Measurements from ENCODE around the gene ATP9A. TPM values are rescaled to one million over a fixed set of nuclear protein-coding genes. Genes with fewer than 3 reads are reported as not detected.

The ATP9A gene
- polyA plus RNA-seq, 3 donors: 0.04 TPM; not detected in 2

DNA sequence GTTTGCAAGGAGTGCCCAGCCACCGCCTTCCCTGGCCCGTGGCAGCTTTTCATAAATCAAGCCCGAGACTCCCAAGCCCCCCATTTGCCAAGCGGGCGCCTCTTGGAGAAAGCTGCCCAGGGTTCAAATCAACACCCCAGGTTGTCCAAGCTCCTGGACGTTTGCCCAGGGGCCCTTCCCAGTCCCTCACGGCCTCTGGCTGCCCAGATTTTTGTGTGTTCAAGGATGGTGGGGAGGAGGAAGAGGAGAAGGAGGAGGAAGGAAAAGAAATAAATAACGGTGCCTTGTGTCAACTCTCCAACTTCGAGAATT lies 205.1 kb downstream of the ATP9A start:
- Histone ChIP-seq H3K9ac (ENCODE audit: insufficient read depth, low read length, poor library complexity, severe bottlenecking) (no peak overlapping the region), H3K27ac (ENCODE audit: low read depth in 1 of 2, low read length in 2 of 2) (no peak overlapping the region), H3K9me3 (replicated peaks in 1 of 2; ENCODE audit: control insufficient read depth in 1 of 2, insufficient read depth in 1 of 2, low read length in 2 of 2) (peaks cover 0 to 4% of the 10 kb centered on the region in 2 donors), H2AFZ (ENCODE audit: insufficient read depth, low read depth, low read length, poor library complexity, severe bottlenecking) (no peak overlapping the region), H3K36me3 (replicated peaks in 1 of 2; ENCODE audit: control insufficient read depth in 1 of 2, insufficient read depth in 2 of 2, low read length in 2 of 2) (no peaks in the 10 kb centered on the region), H3K4me1 (ENCODE audit: control insufficient read depth in 1 of 2, insufficient read depth in 2 of 2, low read length in 2 of 2) (peaks cover 4% of the 10 kb centered on the region in 2 donors), H3K4me2 (replicated peaks; ENCODE audit: extremely low read depth, low read length, poor library complexity, severe bottlenecking) (no peak overlapping the region), H3K79me2 (ENCODE audit: insufficient read depth, low read length) (no peaks in the 10 kb centered on the region), H4K20me1 (ENCODE audit: insufficient read depth, low read length) (no peaks in the 10 kb centered on the region), H3K27me3 (ENCODE audit: control insufficient read depth in 2 of 2, insufficient read depth in 2 of 2, low read length in 2 of 2) (peaks cover 38 to 77% of the 10 kb centered on the region in 2 donors), H3K4me3 (replicated peaks in 1 of 3; ENCODE audit: low read depth in 2 of 3, low read length in 3 of 3) (no peak overlapping the region)
- peaks cover 0 to 13% (median 0%) of the 10 kb centered on the region in 7 donors for H3K9me3 Mint-ChIP-seq
- H3K4me1 Mint-ChIP-seq: peaks cover 10% of the 10 kb centered on the region
- no peaks in the 10 kb centered on the region for H3K36me3 Mint-ChIP-seq
- H3K27me3 Mint-ChIP-seq (ENCODE audit: low read depth in 3 of 3): peaks cover 62 to 70% (median 65%) of the 10 kb centered on the region in 3 donors
- TF ChIP-seq, protein P1, sequence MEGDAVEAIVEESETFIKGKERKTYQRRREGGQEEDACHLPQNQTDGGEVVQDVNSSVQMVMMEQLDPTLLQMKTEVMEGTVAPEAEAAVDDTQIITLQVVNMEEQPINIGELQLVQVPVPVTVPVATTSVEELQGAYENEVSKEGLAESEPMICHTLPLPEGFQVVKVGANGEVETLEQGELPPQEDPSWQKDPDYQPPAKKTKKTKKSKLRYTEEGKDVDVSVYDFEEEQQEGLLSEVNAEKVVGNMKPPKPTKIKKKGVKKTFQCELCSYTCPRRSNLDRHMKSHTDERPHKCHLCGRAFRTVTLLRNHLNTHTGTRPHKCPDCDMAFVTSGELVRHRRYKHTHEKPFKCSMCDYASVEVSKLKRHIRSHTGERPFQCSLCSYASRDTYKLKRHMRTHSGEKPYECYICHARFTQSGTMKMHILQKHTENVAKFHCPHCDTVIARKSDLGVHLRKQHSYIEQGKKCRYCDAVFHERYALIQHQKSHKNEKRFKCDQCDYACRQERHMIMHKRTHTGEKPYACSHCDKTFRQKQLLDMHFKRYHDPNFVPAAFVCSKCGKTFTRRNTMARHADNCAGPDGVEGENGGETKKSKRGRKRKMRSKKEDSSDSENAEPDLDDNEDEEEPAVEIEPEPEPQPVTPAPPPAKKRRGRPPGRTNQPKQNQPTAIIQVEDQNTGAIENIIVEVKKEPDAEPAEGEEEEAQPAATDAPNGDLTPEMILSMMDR (IDR thresholded peaks at IDR 0.05): no peak
- WGBS (ENCODE audit: insufficient coverage): under 1% methylated on average over 7 of the region's 9 CpGs
- H3K4me3 Mint-ChIP-seq: peak overlapping the region in 1 of 2 donors; percentile 73
- intact Hi-C loops (cut with micrococcal nuclease): no loop called here
- no peak for DNase-seq
- no peak overlapping the region for H3K27ac Mint-ChIP-seq

DNA sequence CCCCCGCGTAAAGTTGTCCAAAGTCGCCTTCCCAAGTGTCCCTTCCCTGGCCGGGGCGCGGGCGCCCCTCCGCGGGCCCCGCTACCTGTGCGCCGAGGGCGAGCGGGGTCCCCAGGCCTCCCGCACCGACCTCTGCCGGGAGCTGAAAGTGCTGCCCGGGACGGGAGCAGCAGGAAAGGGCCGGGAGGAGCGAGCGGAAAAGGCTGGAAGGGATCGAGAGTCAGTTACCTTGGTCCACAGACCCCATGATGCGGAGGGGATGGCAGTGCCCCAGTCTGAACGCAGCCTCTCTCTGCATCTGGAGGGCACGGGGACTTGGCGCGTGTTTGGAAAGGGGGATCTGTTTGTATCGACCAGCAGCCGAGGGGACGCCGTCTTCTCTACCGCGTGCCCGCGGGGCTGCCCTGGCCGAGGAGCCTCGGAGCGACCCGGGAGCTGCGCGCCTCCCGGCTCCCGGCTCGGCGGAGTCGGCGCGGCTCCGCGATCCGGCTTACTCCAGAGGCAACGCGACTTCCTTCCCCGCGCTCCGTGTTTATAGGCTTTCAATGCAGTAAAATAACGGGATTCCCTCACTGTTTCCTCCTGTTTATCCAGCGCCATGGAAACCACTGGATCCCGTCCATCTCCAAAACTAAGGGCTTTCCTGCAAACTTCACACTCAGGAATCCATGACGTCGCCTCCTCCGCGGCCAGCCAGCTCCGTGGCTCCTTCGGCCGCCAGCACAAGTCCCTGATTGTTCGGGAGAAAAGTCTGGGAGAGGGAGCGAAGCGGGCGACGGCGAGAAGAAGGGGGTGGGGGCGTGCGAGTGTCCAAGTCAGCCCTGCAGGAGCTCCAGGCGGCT lies 205.6 kb downstream of the ATP9A start:
- no peak for DNase-seq
- peaks cover 62 to 70% (median 65%) of the 10 kb centered on the region in 3 donors for H3K27me3 Mint-ChIP-seq (ENCODE audit: low read depth in 3 of 3)
- no peak overlapping the region for H3K4me3 ChIP-seq (replicated peaks in 1 of 3; ENCODE audit: low read depth in 2 of 3, low read length in 3 of 3)

More for the DNA sequence above, 205.6 kb downstream of the ATP9A start:
- peaks cover 10% of the 10 kb centered on the region for H3K4me1 Mint-ChIP-seq
- TF ChIP-seq, protein P1 (IDR thresholded peaks at IDR 0.05): no peak
- no peak overlapping the region for H3K27ac ChIP-seq (ENCODE audit: low read depth in 1 of 2, low read length in 2 of 2)
- peaks cover 0 to 4% of the 10 kb centered on the region in 2 donors for H3K9me3 ChIP-seq (replicated peaks in 1 of 2; ENCODE audit: control insufficient read depth in 1 of 2, insufficient read depth in 1 of 2, low read length in 2 of 2)
- H3K27ac Mint-ChIP-seq: no peak overlapping the region
- WGBS (ENCODE audit: insufficient coverage): under 1% methylated on average over 70 of the region's 76 CpGs
- peaks cover 0 to 13% (median 0%) of the 10 kb centered on the region in 7 donors for H3K9me3 Mint-ChIP-seq
- H4K20me1 ChIP-seq (ENCODE audit: insufficient read depth, low read length): no peaks in the 10 kb centered on the region
- H3K36me3 ChIP-seq (replicated peaks in 1 of 2; ENCODE audit: control insufficient read depth in 1 of 2, insufficient read depth in 2 of 2, low read length in 2 of 2): no peaks in the 10 kb centered on the region
- H3K27me3 ChIP-seq (ENCODE audit: control insufficient read depth in 2 of 2, insufficient read depth in 2 of 2, low read length in 2 of 2): peaks cover 38 to 77% of the 10 kb centered on the region in 2 donors
- intact Hi-C loops (cut with micrococcal nuclease): no loop called here
- no peaks in the 10 kb centered on the region for H3K36me3 Mint-ChIP-seq
- no peaks in the 10 kb centered on the region for H3K79me2 ChIP-seq (ENCODE audit: insufficient read depth, low read length)
- H3K4me1 ChIP-seq (ENCODE audit: control insufficient read depth in 1 of 2, insufficient read depth in 2 of 2, low read length in 2 of 2): peaks cover 4% of the 10 kb centered on the region in 2 donors
- H2AFZ ChIP-seq (ENCODE audit: insufficient read depth, low read depth, low read length, poor library complexity, severe bottlenecking): no peak overlapping the region
- no peak overlapping the region for H3K4me2 ChIP-seq (replicated peaks; ENCODE audit: extremely low read depth, low read length, poor library complexity, severe bottlenecking)
- no peak overlapping the region for H3K9ac ChIP-seq (ENCODE audit: insufficient read depth, low read length, poor library complexity, severe bottlenecking)
- H3K4me3 Mint-ChIP-seq: peak overlapping the region; percentile 24 to 79
